ENCODE measurements around the gene MCF2L.
"Not testable (repeated sequence)": the region's sequence is repeated elsewhere in the genome, so short reads cannot be mapped to it uniquely, and the experiment has no call there.

MCF2L gene

GRCh38 chr13:113098162-113098732 is 129.2 kb downstream of the MCF2L start:
- no peak for DNase-seq (ENCODE audit: low spot score)
- no peak for TF ChIP-seq CTCF (IDR thresholded peaks at IDR 0.05; ENCODE audit: borderline replicate concordance, control extremely low read depth, extremely low read depth, insufficient read depth, missing control alignments)
- in situ Hi-C loops (cut with MboI; ENCODE audit: low sequenced_read_pairs, unreplicated experiment) = no loop called here

GRCh38 chr13:113099142-113099541 is 130.1 kb downstream of the MCF2L start:
- DNase-seq (ENCODE audit: low spot score) = no peak
- in situ Hi-C loops (cut with MboI; ENCODE audit: low sequenced_read_pairs, unreplicated experiment) = no loop called here
- no peak for TF ChIP-seq CTCF (IDR thresholded peaks at IDR 0.05; ENCODE audit: borderline replicate concordance, control extremely low read depth, extremely low read depth, insufficient read depth, missing control alignments)

- in situ Hi-C loops (cut with MboI; ENCODE audit: low sequenced_read_pairs, unreplicated experiment); DNase-seq (ENCODE audit: low spot score): not testable (repeated sequence)
These were observed 133.3 kb downstream of the MCF2L start for GRCh38 chr13:113102302-113102701.

- TF ChIP-seq CTCF (IDR thresholded peaks at IDR 0.05; ENCODE audit: borderline replicate concordance, control extremely low read depth, extremely low read depth, insufficient read depth, missing control alignments) = no peak
- DNase-seq (ENCODE audit: low spot score) = no peak
- in situ Hi-C loops (cut with MboI; ENCODE audit: low sequenced_read_pairs, unreplicated experiment) = no loop called here
These were observed 133.7 kb downstream of the MCF2L start for GRCh38 chr13:113102727-113103126.

- TF ChIP-seq CTCF (IDR thresholded peaks at IDR 0.05; ENCODE audit: borderline replicate concordance, control extremely low read depth, extremely low read depth, insufficient read depth, missing control alignments) = no peak
- in situ Hi-C loops (cut with MboI; ENCODE audit: low sequenced_read_pairs, unreplicated experiment) = no loop called here
- DNase-seq (ENCODE audit: low spot score) = no peak
These were observed 134.6 kb downstream of the MCF2L start for GRCh38 chr13:113103646-113104045.

GRCh38 chr13:113105032-113105920 is 136.3 kb downstream of the MCF2L start, which contains the start of gene F7:
Gene F7 (plus strand): TSS chr13:113105791. CDS start chr13:113105842, 51 bp downstream.
- no peak for DNase-seq (ENCODE audit: low spot score)

More at GRCh38 chr13:113105032-113105920, 136.3 kb downstream of the MCF2L start, which contains the start of gene F7:
- no peak for TF ChIP-seq CTCF (IDR thresholded peaks at IDR 0.05; ENCODE audit: borderline replicate concordance, control extremely low read depth, extremely low read depth, insufficient read depth, missing control alignments)
- in situ Hi-C loops (cut with MboI; ENCODE audit: low sequenced_read_pairs, unreplicated experiment) = no loop called here
